ENCODE measurements around the gene CDK5RAP2. TPM values are rescaled to one million over a fixed set of nuclear protein-coding genes. Genes with fewer than 3 reads are reported as not detected.
"Not testable (repeated sequence)": the region's sequence is repeated elsewhere in the genome, so short reads cannot be mapped to it uniquely, and the experiment has no call there.

Gene CDK5RAP2
- total and polyA plus RNA-seq, 9 of the 15 experiments (the other 6 are each of a cell fraction or from before 2014, with no cell fraction given) = 19.9 to 68.8 (median 42.2) TPM

GRCh38 chr9:120515481-120515880, 64.5 kb downstream of the CDK5RAP2 start:
- H2AFZ ChIP-seq (ENCODE audit: low read depth, low read length); H3K9me3 ChIP-seq (replicated peaks; ENCODE audit: control insufficient read depth, insufficient read depth, low read depth, low read length); H3K27me3 ChIP-seq (ENCODE audit: control insufficient read depth in 2 of 2, insufficient read depth in 2 of 2, low read length in 2 of 2); DNase-seq (ENCODE audit: extremely low read depth in 1 of 4, low spot score in 3 of 4); H3K9me1 ChIP-seq (ENCODE audit: control insufficient read depth, insufficient read depth, low read length); H3K9ac ChIP-seq (ENCODE audit: insufficient read depth in 1 of 2, low read depth in 2 of 2, low read length in 2 of 2); H3K27ac ChIP-seq (ENCODE audit: extremely low read depth, low read depth, low read length); in situ Hi-C loops (cut with MboI); CTCF ChIA-PET (ENCODE audit: low intra/inter-chr PET ratio); H3K4me2 ChIP-seq (ENCODE audit: insufficient read depth, low read length); H3K4me3 ChIP-seq; FAIRE-seq; intact Hi-C loops (cut with micrococcal nuclease); ATAC-seq; H3K4me1 ChIP-seq (replicated peaks in 1 of 2; ENCODE audit: control insufficient read depth in 2 of 2, insufficient read depth in 2 of 2, low read length in 2 of 2); H3K79me2 ChIP-seq (ENCODE audit: control insufficient read depth, insufficient read depth, low read length); POLR2A ChIA-PET; BruUV-seq (replicated peaks); H4K20me1 ChIP-seq (replicated peaks; ENCODE audit: control insufficient read depth, insufficient read depth, low read length): not testable (repeated sequence)
- TF ChIP-seq NFIX (CRISPR knock-in tag; IDR thresholded peaks at IDR 0.05; ENCODE audit: low read depth) (peak; percentile 81), NFIC (IDR thresholded peaks at IDR 0.05) (peak; percentile 96)
- WGBS (ENCODE audit: insufficient coverage, low coverage, missing lambda C conversion rate) = 81% methylated on average over 3 of the region's 3 CpGs
- peaks cover 64% of the 10 kb centered on the region for H3K36me3 ChIP-seq (ENCODE audit: control insufficient read depth, insufficient read depth, low read length)

GRCh38 chr9:120514405-120514804, 65.6 kb downstream of the CDK5RAP2 start:
- no peaks in the 10 kb centered on the region for H4K20me1 ChIP-seq (replicated peaks; ENCODE audit: control insufficient read depth, insufficient read depth, low read length)
- H3K9me1 ChIP-seq (ENCODE audit: control insufficient read depth, insufficient read depth, low read length) = no peaks in the 10 kb centered on the region
- WGBS (ENCODE audit: insufficient coverage, low coverage, missing lambda C conversion rate) = 100% methylated on average over 4 of the region's 4 CpGs
- no peak overlapping the region for H3K4me3 ChIP-seq
- no peaks in the 10 kb centered on the region for H3K4me1 ChIP-seq (replicated peaks in 1 of 2; ENCODE audit: control insufficient read depth in 2 of 2, insufficient read depth in 2 of 2, low read length in 2 of 2)
- no peak for TF ChIP-seq SREBF1 (IDR thresholded peaks at IDR 0.05; ENCODE audit: borderline replicate concordance, low read depth, low read length)
- no peak for TF ChIP-seq RBM22 (IDR thresholded peaks at IDR 0.05; ENCODE audit: low read depth, low read length, poor library complexity, severe bottlenecking)
- TF ChIP-seq, protein P1, sequence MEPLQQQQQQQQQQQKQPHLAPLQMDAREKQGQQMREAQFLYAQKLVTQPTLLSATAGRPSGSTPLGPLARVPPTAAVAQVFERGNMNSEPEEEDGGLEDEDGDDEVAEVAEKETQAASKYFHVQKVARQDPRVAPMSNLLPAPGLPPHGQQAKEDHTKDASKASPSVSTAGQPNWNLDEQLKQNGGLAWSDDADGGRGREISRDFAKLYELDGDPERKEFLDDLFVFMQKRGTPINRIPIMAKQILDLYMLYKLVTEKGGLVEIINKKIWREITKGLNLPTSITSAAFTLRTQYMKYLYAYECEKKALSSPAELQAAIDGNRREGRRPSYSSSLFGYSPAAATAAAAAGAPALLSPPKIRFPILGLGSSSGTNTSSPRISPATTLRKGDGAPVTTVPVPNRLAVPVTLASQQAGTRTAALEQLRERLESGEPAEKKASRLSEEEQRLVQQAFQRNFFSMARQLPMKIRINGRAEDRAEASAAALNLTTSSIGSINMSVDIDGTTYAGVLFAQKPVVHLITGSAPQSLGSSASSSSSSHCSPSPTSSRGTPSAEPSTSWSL (CRISPR knock-in tag; IDR thresholded peaks at IDR 0.05; ENCODE audit: borderline replicate concordance) = no peak
- TF ChIP-seq SAP30 (IDR thresholded peaks at IDR 0.05; ENCODE audit: borderline replicate concordance, insufficient read depth, low read depth, low read length, poor library complexity, severe bottlenecking) = no peak
- TF ChIP-seq ESRRA (IDR thresholded peaks at IDR 0.05; ENCODE audit: borderline replicate concordance, low read depth) = no peak
- TF ChIP-seq MED1 (CRISPR knock-in tag; IDR thresholded peaks at IDR 0.05; ENCODE audit: borderline replicate concordance) = no peak
- H2AFZ ChIP-seq (ENCODE audit: low read depth, low read length) = no peak overlapping the region
- BruUV-seq (replicated peaks) = no TSS peak
- H3K4me2 ChIP-seq (ENCODE audit: insufficient read depth, low read length) = no peak overlapping the region
- ATAC-seq (no peak), DNase-seq (ENCODE audit: extremely low read depth in 1 of 4, low spot score in 3 of 4) (no peak), FAIRE-seq (no peak)
- no peaks in the 10 kb centered on the region for H3K79me2 ChIP-seq (ENCODE audit: control insufficient read depth, insufficient read depth, low read length)
- H3K27ac ChIP-seq (ENCODE audit: extremely low read depth, low read depth, low read length) = no peak overlapping the region
- peaks cover 69% of the 10 kb centered on the region for H3K36me3 ChIP-seq (ENCODE audit: control insufficient read depth, insufficient read depth, low read length)
- POLR2A ChIA-PET = no interaction called here
- no peaks in the 10 kb centered on the region for H3K27me3 ChIP-seq (ENCODE audit: control insufficient read depth in 2 of 2, insufficient read depth in 2 of 2, low read length in 2 of 2)
- CTCF ChIA-PET (ENCODE audit: low intra/inter-chr PET ratio) = no interaction called here
- in situ Hi-C loops (cut with MboI) (no loop called here), intact Hi-C loops (cut with micrococcal nuclease) (no loop called here)
- no peaks in the 10 kb centered on the region for H3K9me3 ChIP-seq (replicated peaks; ENCODE audit: control insufficient read depth, insufficient read depth, low read depth, low read length)
- no peak overlapping the region for H3K9ac ChIP-seq (ENCODE audit: insufficient read depth in 1 of 2, low read depth in 2 of 2, low read length in 2 of 2)

Data from K562 (cell line).